ENCODE results near the gene VIPR2.
A peak's percentile ranks its signal among the peaks of the same experiment; 100 is the strongest.
"Not testable (repeated sequence)": the region's sequence is repeated elsewhere in the genome, so short reads cannot be mapped to it uniquely, and the experiment has no call there.

The VIPR2 gene

DNA sequence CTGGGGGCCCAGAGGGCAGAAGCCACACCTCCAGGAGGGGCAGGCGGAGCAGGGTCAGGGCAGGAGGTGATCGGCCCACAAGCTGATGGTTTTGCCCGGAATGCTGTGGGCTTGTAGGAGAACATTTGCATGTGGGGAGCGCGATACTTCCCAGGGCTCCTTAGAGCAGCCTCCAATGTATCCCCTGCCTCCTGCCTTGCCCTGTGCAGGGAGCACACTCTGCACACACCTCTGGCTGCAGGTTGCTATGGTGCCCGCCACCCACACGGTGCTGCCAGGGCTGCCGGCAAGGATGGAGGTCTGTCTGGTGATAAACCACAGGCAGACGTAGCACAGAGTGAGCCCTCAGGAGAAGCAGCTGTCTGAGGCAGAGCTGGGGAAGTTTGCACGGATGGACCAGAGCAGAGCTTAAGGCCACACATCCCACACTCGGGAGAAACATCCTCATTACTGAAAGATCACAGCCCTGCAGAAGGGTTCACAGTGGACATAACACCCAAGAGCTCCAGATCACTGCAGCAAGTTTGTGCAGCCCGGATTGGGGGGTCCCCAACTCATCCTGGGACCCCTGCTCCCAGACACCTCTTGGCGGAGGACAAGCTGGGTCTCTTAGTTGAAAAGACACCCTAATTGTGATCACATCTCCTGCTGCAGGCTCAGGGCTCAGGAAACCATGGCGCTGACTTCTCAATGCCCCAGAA is 41.8 kb downstream of the VIPR2 start:
- Histone ChIP-seq H3K27ac (peak overlapping the region; percentile 58 to 85), H3K4me3 (no peak overlapping the region)
- TF ChIP-seq, protein P1, sequence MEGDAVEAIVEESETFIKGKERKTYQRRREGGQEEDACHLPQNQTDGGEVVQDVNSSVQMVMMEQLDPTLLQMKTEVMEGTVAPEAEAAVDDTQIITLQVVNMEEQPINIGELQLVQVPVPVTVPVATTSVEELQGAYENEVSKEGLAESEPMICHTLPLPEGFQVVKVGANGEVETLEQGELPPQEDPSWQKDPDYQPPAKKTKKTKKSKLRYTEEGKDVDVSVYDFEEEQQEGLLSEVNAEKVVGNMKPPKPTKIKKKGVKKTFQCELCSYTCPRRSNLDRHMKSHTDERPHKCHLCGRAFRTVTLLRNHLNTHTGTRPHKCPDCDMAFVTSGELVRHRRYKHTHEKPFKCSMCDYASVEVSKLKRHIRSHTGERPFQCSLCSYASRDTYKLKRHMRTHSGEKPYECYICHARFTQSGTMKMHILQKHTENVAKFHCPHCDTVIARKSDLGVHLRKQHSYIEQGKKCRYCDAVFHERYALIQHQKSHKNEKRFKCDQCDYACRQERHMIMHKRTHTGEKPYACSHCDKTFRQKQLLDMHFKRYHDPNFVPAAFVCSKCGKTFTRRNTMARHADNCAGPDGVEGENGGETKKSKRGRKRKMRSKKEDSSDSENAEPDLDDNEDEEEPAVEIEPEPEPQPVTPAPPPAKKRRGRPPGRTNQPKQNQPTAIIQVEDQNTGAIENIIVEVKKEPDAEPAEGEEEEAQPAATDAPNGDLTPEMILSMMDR (IDR thresholded peaks at IDR 0.05): no peak
- no peak for DNase-seq (ENCODE audit: low spot score)

DNA sequence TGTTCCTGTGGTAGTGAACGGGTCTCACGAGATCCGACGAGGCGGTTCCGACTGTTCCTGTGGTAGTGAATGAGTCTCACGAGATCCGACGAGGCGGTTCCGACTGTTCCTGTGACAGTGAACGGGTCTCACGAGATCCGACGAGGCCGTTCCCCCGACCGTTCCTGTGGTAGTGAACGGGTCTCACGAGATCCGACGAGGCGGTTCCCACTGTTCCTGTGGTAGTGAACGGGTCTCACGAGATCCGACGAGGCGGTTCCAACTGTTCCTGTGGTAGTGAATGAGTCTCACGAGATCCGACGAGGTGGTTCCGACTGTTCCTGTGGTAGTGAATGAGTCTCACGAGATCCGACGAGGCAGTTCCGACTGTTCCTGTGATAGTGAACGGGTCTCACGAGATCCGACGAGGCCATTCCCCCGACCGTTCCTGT is 43.0 kb downstream of the VIPR2 start:
- not testable (repeated sequence) for H3K4me3 ChIP-seq
- peak overlapping the region in 1 of 2 donors; percentile 27 for H3K27ac ChIP-seq
- peak; percentile 52 for DNase-seq (ENCODE audit: low spot score)

DNA sequence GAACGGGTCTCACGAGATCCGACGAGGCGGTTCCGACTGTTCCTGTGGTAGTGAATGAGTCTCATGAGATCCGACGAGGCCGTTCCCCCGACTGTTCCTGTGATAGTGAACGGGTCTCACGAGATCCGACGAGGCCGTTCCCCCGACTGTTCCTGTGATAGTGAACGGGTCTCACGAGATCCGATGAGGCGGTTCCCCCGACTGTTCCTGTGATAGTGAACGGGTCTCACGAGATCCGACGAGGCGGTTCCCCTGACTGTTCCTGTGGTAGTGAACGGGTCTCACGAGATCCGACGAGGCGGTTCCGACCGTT is 43.6 kb downstream of the VIPR2 start:
- H3K4me3 ChIP-seq; DNase-seq (ENCODE audit: low spot score): not testable (repeated sequence)
- H3K27ac ChIP-seq: peak overlapping the region in 1 of 2 donors; percentile 98

DNA sequence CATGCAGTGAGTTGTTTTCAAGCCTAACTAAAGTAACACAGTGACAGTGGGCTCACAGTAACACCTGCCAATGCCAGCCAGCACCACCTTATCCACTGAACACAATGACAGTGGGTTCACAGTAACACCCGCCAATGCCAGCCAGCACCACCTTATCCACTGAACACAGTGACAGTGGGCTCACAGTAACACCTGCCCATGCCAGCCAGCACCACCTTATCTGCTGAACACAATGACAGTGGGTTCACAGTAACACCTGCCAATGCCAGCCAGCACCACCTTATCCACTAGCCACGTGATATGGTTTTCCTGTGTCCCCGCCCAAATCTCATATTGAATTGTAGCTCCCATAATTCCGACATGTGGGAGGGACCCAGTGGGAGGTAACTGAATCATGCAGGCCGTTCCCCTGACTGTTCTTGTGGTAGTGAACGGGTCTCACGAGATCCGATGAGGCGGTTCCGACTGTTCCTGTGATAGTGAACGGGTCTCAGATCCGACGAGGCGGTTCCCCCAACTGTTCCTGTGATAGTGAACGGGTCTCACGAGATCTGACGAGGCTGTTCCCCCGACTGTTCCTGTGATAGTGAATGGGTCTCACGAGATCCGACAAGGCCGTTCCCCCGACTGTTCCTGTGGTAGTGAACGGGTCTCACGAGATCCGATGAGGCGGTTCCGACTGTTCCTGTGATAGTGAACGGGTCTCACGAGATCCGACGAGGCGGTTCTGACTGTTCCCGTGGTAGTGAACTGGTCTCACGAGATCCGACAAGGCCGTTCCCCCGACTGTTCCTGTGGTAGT is 44.2 kb downstream of the VIPR2 start:
- DNase-seq (ENCODE audit: low spot score): peak; percentile 52
- peak overlapping the region; percentile 97 to 98 for H3K27ac ChIP-seq
- H3K4me3 ChIP-seq: not testable (repeated sequence)

DNA sequence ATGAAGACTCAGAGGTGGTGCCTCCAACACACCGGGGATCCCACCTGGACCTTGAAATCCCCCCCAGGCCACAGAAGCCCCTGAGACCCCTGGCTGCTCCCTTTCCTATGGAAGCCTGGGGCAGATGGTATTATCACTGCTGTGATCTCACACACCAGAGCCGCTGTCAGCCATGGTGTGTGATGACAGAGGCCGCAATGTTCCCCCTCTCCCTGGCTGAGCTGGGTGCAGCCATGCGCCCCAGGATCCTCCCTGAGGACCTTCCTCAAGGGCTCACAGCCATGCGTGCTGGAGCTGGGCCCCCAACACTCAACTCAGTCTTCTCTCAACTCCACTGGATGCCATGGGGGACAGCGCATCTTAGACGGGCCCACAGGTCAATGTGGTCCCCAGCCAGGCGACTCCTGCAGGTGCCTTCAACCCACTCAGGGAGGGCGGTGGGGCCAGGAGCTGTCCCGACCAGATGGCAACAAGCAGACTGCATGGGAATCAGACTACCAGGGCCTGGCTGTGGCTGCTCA is 44.9 kb downstream of the VIPR2 start:
- TF ChIP-seq, protein P1 (IDR thresholded peaks at IDR 0.05): no peak
- peak overlapping the region; percentile 97 to 98 for H3K27ac ChIP-seq
- DNase-seq (ENCODE audit: low spot score): peak; percentile 59
- H3K4me3 ChIP-seq: no peak overlapping the region

DNA sequence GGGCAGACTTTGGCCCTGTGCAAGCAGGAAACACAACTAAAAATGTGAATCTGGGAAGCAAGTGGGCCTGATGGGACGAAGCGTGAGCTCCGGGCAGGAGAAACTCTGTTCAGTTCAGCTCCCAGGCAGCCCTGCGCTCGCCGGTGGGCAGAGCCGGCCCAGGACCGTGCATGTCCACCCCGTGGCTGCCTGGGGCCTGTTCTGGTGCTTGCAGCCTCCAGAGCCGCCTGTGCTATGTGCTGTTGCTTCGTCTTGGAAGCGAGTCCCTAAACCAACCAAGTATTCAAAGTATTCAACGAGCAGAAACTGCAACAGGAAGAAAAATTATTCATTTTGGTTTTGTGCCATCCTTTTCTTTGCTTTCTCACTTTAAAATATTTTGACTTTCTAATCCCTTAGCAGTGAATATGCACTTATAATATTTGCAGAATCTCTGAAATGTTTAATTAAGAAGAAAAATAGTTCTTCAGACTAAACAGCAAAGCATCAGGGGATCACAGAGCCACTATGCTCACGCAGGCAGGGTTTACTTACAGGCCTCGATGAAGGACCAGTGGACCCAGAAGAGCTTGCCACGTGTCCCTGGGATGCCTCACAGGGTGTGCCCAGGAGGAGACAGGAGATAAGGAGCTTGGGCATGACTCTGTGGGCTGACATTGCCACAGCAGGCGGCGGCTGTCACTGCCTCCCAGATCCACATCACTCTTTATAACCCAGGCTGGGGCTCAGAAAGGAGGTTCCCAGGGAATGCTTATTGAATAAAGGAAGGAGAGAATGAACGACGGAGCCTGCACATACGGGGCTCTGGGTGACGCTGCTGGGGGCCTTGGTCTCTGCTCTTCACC is 45.6 kb downstream of the VIPR2 start:
- peak; percentile 85 for DNase-seq (ENCODE audit: low spot score)
- Histone ChIP-seq H3K27ac (peak overlapping the region; percentile 97 to 98), H3K4me3 (no peak overlapping the region)
- TF ChIP-seq, protein P1 (IDR thresholded peaks at IDR 0.05): no peak

DNA sequence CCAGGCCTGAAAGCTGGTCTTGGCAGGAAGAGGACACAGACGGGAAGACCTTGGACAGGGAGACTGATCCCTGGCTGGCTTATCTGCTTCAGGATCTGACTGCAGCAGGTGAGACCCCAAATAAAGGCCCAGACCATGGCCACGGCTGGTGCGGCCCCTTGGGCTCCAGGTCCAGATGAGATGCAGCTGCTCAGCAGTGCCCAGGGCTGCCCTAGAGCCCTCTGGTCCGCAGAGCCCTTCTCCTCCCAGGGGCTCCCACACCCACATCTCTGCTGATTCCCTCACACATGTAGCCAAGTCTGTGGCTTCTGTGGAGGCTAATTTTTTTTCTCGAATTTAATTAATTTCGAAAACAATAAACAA is 46.3 kb downstream of the VIPR2 start:
- Histone ChIP-seq H3K27ac (peak overlapping the region; percentile 97 to 98), H3K4me3 (no peak overlapping the region)
- TF ChIP-seq, protein P1 (IDR thresholded peaks at IDR 0.05): no peak
- DNase-seq (ENCODE audit: low spot score): peak; percentile 69

DNA sequence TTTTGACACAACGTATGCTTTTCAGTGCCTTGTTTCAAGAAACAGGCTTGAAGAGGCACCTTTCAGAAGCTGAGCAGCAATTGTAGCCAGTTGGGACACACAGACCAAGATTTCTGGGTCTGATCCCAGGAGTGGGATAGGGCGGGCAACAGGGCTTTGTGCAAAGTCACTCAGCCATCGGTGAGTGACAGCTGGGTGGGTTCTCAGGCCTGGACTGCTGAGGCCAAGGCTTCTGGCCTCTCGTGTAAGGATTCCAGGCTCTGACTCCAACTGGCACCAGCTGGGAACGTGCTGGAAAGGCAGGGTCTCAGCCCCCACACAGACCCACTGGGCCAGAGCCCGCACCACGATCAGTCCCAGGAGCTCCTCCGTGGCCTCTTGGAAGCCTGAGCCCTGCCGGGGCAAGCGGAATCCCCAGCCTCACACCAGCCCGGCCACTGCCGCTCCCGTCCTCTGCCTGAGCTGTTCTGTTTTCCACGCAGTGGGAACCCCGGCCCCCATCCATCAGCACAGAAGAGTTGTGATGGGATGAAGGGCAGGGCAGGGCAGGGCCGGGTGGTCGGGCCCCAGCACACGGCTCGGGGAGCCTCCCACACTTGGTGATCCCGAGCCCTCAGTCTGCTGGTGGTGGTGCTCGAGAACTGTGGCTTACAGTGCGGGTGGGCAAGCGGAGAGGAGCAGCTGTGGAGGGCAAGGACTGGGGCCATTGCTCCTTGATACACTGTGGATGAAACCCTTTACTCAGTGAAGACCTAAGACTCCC is 46.8 kb downstream of the VIPR2 start:
- Histone ChIP-seq H3K4me3 (peak overlapping the region; percentile 45), H3K27ac (peak overlapping the region; percentile 97 to 98)
- TF ChIP-seq, protein P1 (IDR thresholded peaks at IDR 0.05): no peak
- peak; percentile 75 for DNase-seq (ENCODE audit: low spot score)

Measured in coronary artery (tissue), 2 donors.